Stimulated activated CD8-positive, alpha-beta memory T cell treated with anti-CD3 and anti-CD28 coated beads, Interleukin-7, amount 100 ng/mL, for 1 hour (primary cell): Measurements from ENCODE around the gene CCDC106.

ENCODE experiments used
- DNase-seq, 2 donors: peaks; one replicate each; pipeline ENCODE4 v3.0.0-alpha.2; 2020; ENCODE audit warnings: low read depth in 2 of 2

Gene CCDC106

DNA sequence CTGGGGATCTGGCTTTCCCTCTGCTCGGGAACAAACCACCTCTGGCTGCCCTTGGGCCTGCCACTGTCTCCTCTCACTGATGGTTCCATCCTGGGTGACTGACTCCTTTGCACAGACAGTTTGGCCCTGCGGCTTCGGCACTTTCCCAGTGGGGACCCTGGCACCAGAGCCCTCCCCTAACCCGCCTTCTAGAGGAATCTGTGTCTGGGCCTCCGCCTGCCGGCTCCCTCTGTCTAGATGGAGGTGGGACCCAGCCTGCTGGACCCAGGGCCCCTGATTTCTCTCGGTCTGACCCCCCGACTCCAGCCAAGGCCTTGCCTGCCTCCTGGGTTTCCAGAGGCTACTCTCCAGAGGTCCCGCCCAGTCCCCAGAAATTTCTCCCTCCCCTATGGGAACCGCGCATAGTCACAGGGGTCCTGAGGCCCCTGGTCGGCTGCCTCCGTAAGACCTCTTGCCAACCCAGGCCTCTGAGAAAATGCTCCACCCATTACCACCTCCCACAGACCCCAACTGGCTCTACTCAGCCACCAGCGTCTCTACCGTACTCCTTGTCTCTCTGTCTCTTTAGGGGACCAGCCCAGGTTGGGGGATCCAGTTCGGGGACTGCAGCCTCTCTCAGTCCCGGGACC, 2.7 kb downstream of the CCDC106 start:
- no peak for DNase-seq

DNA sequence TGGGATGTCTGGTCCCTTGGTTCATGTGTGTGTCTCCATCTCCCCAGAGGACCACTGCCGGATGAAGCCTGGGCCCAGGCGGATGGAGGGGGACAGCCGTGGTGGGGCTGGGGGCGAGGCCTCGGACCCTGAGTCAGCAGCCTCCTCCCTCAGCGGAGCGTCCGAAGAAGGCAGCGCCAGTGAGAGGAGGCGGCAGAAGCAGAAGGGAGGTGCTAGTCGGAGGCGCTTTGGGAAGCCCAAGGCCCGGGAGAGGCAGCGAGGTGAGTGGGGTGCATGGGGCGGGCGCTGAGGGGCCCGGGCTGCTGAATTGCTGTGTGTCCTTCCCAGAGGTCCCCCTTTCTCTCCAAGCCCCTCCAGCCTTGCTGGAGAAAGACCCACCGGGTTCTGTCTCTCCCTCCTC, 3.2 kb downstream of the CCDC106 start:
- DNase-seq = no peak

DNA sequence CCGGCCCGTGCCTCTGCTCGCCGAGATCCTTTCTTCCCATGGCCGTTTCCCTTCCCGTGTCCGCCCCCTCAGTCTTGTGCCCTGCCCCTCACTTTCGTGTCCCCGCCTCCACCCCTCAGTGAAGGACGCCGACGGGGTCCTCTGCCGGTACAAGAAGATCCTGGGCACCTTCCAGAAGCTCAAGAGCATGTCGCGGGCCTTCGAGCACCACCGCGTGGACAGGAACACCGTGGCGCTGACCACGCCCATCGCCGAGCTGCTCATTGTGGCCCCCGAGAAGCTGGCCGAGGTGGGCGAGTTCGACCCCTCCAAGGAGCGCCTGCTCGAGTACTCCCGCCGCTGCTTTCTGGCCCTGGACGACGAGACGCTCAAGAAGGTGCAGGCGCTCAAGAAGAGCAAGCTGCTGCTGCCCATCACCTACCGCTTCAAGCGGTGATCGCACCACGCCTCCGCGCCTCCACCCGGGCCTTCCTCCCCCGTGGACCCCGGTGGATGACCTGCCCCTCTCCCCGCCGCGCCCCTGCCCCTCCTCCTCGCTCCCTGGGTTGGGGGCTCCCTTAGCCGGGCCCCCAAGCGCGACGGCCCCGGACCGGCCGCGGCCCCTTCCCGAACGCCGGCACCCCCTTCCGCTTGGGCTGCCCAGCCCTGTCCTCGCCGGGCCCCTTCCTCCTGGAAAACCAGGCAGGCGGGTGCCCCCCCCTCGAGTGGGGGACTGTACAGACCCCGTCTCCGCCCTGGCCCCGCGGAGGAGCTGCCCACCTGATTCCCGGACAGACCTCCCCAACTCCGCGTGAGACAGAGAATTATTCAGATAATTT, 4.5 kb downstream of the CCDC106 start:
- DNase-seq = no peak

DNA sequence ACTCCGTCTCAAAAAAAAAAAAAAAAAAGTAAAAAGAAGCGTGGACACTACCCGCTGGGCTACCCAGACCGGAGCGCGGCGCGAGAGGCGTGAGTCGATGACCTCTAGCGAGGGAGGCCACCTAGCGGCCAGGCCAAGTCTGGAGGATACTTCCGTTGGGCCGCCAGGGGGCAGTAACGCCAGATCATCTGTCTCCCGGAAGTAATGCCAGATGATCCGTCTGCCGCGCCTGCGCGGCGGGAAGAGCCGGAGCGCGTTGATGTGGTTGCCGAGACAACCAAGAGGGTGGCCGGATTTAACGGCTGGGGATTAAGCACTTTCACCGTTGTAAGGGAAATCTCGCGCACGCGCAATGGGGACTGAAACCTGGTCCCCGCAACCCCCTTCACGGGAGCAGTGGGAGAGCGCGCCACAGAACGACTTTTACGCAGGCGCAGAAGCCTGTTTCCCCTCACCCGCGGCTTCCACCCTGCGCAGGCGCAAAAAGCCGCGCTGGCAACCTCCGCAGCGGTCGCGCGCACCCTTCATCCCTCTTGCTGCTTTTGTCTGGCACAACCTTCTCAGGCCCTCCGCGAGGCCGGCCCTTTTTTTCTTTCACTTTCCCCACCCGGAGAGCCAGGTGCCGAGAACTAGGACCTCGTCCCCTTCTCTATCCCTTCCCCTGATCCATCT, 5.8 kb downstream of the CCDC106 start:
- DNase-seq = peak; percentile 97 to 99

DNA sequence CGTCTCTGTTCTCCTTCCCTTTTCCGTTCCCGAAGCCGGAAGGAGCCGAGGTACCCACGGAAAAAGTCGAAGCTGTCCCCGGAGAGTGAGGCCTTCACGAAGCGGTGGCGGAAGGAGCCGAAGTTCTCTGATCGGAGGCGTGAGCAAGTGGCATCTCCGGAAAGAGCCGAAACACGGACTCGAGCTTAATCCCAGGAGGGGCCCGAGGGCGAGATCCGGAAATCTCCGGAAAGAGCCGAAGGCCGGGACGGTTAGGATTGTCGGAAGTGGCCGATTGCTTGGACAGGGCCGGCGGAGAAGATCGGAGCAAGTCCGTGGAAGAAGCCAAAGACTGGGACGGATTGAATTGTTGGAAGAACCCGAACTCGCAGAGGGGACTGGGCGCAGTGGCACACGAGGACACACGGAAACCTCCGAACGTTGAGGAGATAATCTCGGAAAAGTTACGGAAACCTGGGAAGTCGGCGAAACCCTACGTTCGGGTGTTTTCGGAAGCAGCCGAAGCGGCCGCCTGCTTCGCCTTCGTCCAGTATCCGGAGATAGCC, 6.4 kb downstream of the CCDC106 start:
- peak; percentile 91 to 94 for DNase-seq

DNA sequence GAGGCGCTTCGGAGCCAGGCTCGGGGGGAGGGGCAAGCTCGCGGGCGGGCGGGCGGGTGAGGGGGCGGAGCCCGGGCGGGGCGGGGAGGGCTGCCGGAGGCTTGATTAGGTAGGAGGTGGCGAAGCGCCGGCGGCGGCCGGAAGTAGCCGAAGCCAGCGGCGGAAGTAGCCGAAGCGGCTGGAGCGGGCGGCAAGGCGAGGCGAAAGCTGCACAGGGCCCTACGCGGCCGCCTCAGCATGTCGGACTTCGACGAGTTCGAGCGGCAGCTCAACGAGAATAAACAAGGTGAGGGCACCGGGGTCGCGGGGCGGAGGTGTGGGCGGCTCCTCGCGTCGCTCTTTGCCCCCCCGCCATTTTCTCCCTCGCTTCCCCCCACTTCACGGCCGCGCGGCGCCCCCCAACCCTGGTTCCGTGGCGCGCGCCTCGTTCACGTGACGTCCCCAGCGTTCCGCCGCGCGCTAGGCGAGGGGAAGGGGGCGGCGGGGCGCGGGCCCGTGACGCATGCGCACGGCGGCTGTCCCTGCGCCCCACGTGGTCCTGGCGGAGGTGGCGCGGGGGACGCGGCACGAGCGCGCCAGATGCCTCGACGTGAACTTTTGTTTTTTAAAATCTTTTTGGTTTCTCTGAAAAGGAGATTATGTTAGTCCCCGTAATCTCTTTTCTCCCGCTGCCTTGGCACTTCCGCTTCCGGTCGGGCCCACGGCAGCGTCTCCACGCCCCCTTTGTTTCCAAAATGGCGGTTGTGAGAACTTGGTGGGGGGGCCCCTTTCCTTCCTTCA, 7.0 kb downstream of the CCDC106 start, which contains the start of gene U2AF2:
Gene U2AF2 (plus strand): TSS at position 168 of the 780 bp plus-strand sequence. CDS start 70 bp downstream, at position 238.
- DNase-seq = peak; percentile 95

DNA sequence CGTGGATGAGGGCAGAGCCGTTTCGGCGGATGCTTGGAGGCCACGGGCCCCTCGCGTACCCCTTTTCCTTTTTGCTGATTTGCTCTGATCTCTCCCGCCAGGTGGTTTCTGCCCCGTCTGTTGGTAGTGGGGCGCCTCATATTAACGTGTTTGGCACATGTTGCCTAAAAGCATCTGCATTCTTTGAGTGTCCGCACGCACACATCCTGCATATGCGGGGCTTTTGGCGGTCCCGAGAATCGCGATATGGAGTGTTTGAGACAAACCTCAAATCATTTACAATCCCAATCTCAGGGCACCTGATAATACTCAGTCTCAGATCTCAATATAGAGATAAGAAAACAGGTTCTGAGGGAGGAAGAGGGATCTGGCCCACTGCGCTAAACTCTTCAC, 7.6 kb downstream of the CCDC106 start:
- no peak for DNase-seq

DNA sequence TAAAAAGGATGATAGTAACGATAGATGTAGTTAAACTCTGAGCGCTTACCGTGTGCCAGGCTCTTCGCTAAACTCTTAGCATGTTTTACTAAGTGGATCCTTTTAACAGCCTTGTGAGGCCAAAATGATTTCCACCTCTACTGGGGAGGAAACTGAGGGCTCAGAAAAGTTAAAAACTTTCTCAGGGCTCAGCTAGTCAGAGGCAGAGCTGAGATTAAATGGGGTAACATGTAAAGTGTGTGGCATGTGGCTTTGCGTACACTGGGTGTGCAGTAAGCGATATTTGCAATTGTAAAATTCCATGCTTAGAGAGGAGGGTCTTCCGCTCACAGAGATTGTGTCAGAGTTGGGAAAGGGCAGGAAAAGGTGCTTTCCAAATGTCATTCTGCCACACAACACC, 8.5 kb downstream of the CCDC106 start:
- DNase-seq = no peak

DNA sequence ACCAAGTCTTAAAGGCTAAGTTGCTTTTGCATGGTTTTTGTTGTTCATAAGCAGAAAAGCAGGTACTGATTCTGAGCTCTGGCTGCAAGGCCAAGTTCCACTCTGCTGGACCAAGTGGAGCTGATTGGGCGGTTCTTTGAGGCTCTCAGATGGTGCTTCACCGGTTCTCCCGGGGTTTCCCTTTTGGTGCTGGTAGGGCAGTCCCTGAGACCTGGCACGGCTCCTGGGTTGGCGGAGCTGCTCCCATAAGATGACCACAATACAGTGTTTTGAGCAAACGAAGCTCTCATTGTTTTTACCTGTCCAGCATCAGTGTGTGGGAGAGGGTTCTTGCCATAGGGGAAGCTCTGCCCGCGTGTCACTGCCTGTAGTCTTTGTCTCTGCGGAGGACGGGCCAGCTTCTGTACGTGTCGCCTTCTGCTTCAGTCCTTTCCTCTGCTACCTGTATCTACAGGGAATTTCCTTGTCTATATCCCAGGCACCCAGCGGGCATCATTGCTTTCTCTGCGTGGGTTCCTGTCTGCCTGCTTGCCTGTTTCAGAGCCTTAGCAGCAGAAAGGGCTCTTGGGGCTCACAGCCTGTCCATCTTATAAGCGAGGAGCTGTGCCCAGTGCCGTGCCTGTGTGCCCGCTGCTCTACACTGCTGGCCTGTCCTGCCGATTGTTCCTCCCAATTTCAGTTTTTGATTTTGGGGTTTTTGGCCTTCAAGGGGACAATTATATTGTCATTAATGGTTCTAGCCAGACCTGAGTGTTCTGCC, 9.2 kb downstream of the CCDC106 start:
- DNase-seq = no peak

DNA sequence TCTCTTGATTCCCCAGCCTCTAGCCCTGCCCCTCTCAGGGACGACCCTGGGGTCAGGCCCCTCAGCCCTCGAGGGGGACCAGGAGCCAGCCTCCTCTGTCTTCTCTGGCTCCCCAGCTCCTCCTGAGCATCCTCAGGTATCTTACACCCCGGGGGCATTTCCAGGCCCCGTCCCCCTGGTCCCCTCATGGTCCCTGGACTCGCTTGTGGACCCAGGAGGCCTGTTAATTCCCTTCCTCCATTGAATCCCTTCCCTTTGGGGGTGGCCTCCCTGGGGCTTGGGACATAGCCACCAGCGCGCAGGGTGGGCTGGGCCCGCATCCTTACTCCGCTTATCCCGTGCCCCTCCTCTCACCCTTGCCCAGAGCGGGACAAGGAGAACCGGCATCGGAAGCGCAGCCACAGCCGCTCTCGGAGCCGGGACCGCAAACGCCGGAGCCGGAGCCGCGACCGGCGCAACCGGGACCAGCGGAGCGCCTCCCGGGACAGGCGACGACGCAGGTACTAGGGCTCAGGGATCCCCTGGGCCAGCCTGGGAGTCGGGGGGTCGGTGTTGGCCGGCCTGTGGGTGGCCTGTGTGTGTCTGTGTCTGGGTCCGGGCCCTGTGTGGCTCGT, 10.9 kb downstream of the CCDC106 start:
- DNase-seq = no peak

DNA sequence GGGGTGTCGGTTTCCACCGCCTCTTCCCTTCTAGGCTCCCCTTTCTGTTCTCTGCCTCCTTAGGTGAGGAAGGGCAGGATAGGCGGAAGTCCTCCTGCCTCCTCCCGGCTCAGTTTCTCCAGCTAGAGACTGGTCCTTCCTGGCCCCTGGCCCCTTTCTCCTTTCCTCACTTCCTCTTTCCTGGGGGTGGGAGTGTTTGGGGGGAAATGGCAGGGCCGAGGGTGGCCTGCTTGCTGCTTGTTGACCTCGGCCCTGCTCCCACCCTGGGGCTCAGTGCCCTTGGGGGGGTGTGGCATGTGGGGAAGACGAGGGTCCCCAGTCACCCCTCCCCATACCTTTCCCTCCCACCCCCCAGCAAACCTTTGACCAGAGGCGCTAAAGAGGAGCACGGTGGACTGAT, 11.8 kb downstream of the CCDC106 start:
- no peak for DNase-seq

DNA sequence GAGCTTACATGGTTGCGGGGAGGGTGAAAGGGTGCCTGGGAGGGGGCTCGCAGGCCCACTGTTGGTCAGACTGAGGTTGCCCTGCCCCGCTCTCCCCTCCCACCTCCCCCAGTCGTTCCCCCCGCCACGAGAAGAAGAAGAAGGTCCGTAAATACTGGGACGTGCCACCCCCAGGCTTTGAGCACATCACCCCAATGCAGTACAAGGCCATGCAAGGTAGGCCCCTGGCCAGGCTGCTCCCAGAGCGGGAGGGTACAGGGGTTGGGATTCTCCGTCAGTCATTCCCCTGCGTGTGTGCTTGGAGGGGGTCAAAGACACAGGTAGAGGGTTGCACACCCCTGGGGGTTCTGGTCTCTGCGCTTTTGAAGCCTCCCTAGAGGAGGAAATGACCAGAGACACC, 12.4 kb downstream of the CCDC106 start:
- DNase-seq = no peak

DNA sequence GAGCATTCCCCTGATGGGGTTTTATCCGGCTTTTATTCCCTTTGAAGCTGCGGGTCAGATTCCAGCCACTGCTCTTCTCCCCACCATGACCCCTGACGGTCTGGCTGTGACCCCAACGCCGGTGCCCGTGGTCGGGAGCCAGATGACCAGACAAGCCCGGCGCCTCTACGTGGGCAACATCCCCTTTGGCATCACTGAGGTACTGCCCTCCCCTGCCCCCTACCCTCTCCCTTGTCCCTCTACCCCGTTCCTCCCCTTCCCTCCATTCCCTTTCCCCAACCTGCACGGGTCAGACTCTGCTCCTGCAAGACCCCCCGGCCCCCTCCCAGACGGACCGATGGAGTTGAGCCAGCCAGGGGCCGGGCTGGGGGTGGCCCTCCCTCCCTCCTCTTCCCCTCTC, 13.0 kb downstream of the CCDC106 start:
- DNase-seq = no peak

DNA sequence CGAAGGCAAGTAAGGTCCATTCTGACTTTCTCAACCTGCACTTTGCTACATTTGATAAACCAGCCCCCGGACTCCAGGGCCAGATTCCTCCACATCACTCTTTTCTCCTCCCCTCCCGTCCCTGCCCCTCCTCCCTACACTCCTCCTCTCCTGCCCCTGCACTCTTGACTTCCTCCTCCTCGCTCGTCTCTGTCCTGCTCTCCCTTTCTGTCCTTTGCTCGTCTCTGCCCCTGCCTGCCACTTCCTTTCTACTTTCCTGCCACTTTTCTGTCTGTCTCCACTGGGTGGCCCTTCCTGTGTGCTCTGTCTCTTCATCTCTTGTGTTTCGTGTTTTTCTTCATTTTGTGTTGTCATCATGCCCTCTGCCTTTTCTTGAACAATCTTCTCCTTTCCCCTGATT, 13.8 kb downstream of the CCDC106 start:
- DNase-seq = no peak

DNA sequence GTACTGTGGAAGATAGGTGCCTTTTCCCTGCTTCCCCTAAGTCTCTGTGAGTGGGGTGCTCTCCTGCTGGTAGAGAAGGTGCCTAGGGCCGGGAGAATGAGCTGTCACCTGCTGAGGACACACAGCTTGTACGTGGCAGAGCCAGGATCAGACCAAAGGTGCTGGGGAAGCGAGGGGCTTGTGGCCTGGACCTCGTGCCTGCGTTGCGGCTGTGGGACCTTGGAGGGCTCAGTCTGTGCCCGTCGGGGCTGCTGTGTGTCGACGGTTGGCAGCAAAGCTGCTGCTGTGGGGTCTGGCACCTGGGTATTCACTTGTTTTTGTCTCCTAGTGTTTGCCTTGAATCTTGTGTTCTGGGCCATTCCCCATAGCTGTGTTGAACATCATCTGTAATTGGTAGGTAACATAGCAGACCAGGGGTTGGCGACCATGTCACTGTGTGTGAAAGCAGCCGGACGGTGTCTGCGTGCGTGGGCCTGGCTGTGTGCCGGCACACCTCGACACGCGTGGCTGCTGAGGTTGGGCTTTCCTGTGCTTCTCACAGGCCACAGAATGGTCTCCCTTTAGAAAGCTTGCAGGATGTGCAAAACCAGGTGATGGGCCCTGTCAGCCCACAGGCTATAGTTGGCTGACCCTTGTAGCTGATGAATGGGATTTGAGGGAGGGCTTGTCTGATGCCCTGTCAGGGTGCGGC, 16.0 kb downstream of the CCDC106 start:
- no peak for DNase-seq

DNA sequence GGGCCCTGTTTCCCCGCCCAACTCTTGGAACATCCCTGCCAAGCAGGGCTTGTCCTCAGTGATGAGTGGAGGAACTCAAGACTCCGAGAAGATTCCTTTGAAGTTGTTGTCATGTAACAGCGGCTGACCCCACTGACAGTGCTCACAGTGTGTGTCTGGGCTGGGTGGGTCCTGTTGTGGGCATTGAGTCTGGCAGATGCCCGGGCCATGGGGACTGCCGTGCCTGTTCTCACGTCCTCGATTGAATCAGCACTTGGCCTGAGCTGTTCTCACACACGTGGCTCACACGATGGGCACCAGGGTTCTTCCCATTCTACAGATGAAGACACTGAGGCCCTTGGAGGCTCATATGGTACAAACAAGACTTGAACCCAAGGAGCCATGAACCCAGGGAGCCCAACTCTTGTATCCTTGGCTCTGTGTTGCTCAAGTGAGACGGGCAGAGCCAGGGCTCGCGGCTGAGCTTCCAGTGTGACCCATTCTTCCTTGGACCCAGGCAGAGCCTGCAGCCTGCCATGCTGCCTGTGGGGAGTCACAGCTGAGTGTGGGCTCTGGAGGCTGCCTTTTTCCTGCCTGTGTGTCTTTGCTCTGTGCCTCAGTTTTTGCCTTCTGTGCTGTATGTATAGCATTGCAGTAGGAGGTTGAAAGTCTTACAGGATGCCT, 18.5 kb downstream of the CCDC106 start:
- no peak for DNase-seq

DNA sequence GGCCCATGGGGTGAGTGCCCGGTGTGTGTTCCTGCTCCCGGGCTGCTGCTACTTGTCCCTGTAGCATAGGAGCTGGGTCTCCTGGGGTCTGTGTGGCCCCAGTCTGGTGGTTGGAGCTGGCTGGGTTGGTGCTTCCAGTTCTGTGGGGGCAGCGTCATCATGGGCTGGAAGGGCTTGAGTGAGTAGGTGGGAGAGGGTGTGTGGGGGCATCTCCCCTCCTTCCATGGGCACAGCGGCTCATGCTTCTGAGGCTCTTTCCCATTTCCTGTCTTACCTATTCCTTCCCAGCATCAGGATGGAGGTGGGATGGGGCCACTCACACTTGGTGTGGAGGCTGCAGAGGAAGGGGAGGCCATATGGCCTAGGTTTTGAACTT, 19.0 kb downstream of the CCDC106 start:
- DNase-seq = no peak

DNA sequence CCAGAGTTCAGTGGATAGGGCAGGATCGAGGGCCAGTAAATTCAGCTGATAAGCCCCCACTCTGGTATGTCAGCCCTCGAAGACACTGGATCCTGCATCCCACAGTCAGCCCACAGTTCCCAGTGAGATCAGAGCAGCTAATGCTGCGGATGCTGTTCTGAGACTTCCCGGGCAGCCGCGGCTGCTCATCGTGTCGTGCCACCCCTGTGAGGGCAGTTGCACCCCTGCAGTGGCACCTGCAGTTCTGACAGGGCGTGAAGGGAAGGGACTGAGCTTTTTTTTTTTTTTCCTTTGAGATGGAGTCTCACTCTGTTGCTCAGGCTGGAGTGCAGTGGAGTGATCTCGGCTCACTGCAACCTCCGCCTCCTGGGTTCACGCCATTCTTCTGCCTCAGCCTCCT, 19.5 kb downstream of the CCDC106 start:
- no peak for DNase-seq

DNA sequence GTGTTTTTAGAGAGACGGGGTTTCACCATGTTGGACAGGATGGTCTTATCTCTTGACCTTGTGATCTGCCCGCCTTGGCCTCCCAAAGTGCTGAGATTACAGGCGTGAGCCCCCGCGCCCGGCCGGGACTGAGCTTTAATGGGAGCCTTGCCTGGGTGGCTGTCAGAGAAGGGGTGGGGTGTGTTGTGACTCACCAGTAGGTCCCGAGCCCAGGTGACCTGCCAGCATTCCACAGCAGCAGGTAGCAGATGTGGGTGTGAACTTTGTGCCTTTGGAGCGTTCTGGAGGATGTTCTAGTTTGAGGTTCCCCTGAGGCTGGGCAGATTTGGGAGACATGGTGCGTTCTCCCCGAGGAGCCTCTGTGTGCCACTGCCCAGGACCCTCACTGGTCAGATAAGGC, 19.9 kb downstream of the CCDC106 start:
- DNase-seq = no peak
